ENCODE results near the gene C16orf92.

C16orf92 gene

DNA sequence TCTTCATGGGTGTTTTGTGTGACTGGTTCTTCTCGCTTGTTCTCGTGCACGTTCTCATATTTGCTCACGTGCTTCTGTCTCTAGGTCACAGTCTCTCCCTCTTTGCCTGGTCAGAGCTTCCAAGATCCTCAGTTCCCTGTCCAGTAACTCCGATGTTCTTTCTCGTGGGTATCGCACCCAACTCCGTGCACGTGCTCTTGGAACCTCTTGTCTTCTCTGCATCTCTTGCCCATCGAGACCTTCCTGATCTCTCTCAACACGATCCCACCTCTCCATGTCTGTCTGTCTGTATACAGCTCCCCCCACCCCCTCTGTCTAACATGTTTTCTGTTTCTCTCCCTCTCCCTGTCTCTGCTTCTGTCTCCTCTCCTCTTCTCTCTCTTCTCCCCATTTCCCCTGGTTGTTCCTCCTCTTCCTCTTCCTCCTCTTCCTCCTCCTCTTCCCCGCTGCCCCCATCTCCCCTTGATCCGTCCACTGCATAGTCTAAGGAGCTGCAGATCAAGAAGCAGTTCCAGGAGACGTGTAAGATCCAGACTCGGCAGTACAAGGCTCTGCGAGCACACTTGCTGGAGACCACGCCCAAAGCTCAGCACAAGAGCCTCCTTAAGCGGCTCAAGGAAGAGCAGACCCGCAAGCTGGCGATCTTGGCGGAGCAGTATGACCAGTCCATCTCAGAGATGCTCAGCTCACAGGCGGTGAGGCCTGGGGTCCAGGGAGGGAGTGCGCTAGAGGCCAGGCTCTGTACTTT is 33.7 kb upstream of the C16orf92 start:
- no peak for DNase-seq

DNA sequence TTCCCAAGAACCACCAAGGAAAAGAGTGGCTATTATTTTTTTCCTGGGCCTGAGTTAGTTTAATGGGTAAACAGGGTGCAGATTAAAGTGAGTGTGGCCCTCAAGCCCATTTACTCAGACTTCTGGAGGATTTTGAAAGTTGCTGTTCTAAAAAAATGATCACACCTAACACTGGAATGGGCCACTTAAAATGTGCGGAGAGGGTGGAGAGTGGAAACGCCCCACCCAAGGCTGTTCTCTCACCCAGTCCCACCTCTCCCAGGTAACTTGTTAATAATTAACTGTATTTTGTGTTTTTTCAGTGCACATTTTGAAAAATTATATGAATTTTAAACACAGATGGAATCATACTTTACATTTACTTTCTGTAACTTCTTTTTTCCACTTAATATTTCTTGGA is 33.0 kb upstream of the C16orf92 start:
- no peak for DNase-seq

GRCh38 chr16:29990883-29991570 is 32.0 kb upstream of the C16orf92 start:
- no peak for DNase-seq

DNA sequence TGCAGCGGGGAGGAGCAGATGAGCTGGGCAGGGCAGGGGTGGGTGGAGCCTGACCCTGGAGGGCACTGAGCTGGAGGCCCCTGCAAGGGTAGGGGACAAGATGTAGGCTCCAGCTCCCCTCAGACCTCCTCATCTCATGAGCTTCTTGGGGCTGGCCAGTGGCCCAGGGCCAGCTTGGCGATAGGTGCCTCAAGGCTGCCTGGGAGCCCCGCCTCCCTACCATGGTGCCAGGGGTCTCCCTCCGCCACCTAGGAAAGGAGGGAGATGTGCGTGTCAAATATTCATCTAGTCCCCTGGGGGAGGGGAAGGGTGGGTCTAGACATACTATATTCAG is 31.5 kb upstream of the C16orf92 start:
- DNase-seq: no peak

GRCh38 chr16:29992344-29992967 is 30.5 kb upstream of the C16orf92 start:
- no peak for DNase-seq

GRCh38 chr16:29993191-29993902 is 29.7 kb upstream of the C16orf92 start:
- no peak for DNase-seq

- DNase-seq: no peak
Measured at GRCh38 chr16:29993903-29994599, 28.9 kb upstream of the C16orf92 start.

- DNase-seq: no peak
Measured at GRCh38 chr16:29994600-29995323, 28.2 kb upstream of the C16orf92 start.

DNA sequence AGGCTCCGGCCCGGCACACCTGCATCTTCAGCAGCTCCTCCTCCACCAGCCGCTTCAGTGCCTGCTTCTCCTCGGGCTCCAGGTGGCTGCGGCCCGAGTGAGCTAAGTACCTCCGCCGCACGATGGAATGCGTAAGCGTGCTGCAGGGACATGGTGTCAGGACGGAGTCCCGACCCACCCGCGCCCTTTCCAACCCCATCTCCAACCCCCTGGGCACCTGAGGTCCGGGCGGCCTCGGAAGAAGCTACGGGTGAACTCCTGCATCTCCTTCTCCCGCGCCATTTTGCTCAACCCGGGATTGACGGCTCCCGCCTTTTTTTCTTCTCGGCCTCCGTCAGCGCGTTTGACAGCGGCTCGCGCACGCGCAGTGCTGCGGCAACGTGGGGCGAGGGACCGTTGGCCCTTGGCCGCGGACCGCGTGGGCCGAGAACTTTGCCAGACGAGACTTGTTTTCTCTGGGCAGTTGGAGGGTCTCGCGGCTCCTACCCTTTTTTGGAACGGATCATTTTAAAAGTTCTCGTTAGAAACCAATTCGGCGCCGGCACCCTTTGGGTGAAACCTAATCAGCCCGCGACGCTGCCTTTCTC is 27.6 kb upstream of the C16orf92 start, which contains the start of gene HIRIP3:
HIRIP3 (minus strand) TSS at position 294 of the 587 bp plus-strand sequence; CDS start at position 282, 12 bp downstream.
- peak; percentile 79 for DNase-seq

- DNase-seq: peak; percentile 97
Measured at GRCh38 chr16:29995911-29996765, 26.9 kb upstream of the C16orf92 start, which contains the start of gene INO80E. Gene INO80E, plus strand, starts transcription at chr16:29996241. Its CDS starts 70 bp downstream, at chr16:29996311.

DNA sequence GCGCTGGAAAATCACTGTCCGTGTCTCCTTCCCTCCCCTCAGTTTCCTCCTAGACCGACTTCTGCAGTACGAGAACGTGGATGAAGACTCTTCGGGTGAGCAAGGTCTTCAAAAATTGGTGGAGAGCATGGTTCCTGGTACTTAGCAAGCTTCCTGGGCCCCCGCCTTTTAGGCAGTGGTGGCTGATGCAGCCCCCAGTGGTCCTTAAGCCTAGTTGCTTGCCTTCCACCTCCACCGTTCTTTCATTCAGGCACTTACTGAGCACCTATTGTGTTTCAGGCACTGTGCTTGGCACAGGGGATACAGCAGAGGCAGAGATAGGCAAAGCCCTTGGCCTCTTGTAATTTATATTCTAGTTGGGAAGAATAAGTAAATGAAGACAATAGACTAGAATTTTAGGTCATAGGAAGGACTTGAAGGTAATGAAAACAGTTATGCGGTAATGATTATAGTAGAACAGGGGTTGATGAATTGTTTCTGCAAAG is 26.2 kb upstream of the C16orf92 start:
- no peak for DNase-seq

GRCh38 chr16:29999605-30000004 is 23.4 kb upstream of the C16orf92 start:
- DNase-seq: no peak

DNA sequence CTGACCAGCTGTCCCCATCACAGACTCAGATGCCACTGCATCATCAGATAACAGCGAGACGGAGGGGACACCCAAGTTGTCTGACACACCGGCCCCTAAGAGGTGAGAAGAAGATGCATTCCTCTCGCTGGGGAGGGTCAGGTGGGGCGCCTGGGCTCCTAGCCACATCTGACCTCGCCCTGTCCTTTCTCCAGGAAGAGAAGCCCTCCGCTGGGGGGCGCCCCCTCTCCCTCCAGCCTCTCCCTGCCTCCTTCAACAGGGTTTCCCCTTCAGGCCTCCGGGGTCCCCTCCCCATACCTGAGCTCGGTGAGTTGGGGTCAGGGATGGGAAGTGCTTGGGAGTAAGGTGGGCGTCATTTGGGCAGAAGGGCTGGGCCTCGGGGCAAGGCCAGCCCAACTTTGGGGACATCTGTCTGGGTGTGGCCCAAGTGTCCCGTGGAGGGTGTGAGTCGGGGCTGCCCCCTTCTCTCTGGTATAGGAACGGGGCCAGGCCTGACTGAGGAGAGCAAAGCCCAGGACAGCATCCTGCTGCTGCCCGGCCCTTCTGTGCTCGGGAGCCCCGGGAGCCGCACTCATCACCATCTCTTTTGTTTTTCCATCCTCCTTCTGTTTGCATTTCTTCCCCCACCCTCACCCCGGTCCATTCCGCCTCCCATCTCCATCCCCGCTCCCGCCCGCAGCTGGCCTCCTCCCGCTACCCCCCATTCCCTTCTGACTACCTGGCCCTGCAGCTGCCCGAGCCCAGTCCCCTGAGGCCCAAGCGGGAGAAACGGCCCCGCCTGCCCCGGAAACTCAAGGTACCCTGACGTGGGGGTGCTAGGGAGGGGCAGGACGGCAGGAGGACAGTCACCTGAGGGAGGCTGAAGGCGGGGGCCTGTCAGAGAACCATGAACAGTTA is 22.0 kb upstream of the C16orf92 start:
- DNase-seq: no peak

DNA sequence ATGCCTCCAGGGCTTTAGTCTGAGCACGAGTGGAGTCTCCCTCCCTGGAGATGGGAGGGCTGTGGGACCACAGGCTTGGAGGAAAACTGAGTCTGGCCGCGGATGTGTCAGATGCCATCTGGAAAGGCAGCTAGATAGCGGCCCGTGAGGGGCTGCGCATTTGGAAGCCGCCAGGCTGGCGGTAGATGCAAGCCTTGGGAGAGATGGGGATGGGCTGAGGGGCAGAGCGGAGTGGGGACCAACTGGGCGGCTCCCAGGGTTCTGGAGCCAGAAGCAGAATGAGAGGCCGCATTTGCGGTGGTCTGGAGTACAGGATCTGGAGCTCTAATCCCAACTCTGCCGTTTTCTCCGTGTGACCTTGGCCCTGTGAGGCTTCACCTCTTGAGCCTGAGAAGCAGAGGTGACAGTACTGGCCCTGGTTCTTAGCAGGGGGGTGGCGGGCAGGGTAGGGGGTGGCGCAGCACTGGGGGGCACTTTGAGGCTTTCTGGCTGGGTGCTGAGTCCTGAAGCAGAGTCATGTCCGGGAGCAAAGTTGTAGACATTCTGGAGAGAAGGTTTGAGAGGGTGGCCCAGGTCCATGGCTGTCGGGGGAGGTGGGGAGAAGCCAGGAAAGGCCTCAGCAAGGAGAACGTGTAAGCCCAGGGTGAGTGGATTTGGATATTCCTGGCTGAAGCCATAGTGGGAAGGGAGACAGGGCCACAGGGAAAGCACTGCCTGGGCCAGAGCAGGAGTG is 20.2 kb upstream of the C16orf92 start:
- DNase-seq: no peak

- no peak for DNase-seq
Measured at GRCh38 chr16:30003670-30004423, 19.2 kb upstream of the C16orf92 start.

DNA sequence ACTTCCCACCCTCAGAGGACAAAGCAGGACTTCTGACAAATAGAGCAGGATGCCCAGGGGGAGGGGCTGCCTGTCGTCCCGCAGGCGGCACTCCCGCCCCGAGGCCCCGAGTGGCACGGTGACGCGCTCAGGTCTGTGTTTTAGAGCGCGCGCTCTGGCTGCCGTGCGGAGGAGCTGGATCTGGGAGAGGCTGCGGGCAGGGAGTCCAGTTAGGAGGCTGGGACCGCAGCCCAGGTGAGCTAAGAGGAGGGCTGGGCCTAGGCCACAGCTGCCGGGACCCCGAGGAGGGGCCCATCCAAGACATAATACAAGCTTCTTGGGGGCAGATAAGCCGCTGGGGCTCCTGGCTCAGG is 18.6 kb upstream of the C16orf92 start:
- DNase-seq: no peak

- no peak for DNase-seq
Measured at GRCh38 chr16:30004811-30005242, 18.2 kb upstream of the C16orf92 start.

All from NCI-H774 (cell line).